WTC11 (cell line): ENCODE data around the gene MUC4.

Source experiments
- ATF2 ChIP-seq: sonication (generic); formaldehyde crosslinking; IDR thresholded peaks from 2 replicates; pipeline ENCODE4 v1.8.1; 2022; ENCODE audit warnings: low read depth, missing genetic modification reagents, borderline replicate concordance
- CREB1 ChIP-seq: sonication (generic); formaldehyde crosslinking; IDR thresholded peaks from 2 replicates; pipeline ENCODE4 v1.8.0; 2023; ENCODE audit warnings: mild to moderate bottlenecking, missing genetic modification reagents
- CTCF ChIP-seq: fragments of 200-600 bp; IDR thresholded peaks from 2 replicates; pipeline ENCODE4 v1.8.0; 2022; ENCODE audit warnings: antibody characterized with exemption
- E2F4 ChIP-seq: sonication (generic); formaldehyde crosslinking; IDR thresholded peaks from 2 replicates; pipeline ENCODE4 v1.8.1; 2022; ENCODE audit warnings: low read depth, mild to moderate bottlenecking, moderate library complexity, missing genetic modification reagents, borderline replicate concordance
- FOXK1 ChIP-seq: sonication (generic); formaldehyde crosslinking; IDR thresholded peaks from 2 replicates; pipeline ENCODE4 v1.8.0; 2022; ENCODE audit warnings: mild to moderate bottlenecking, moderate library complexity, missing genetic modification reagents
- JAZF1 ChIP-seq: fragments of 250-450 bp; sonication (Bioruptor Pico); IDR thresholded peaks from 2 replicates; pipeline ENCODE4 v1.9.0; 2021; ENCODE audit warnings: moderate library complexity, mild to moderate bottlenecking, inconsistent platforms
- NR2C2 ChIP-seq: sonication (generic); formaldehyde crosslinking; IDR thresholded peaks from 2 replicates; pipeline ENCODE4 v1.8.0; 2022; ENCODE audit warnings: mild to moderate bottlenecking, missing genetic modification reagents
- NR3C1 ChIP-seq: sonication (generic); formaldehyde crosslinking; conservative IDR thresholded peaks from 2 replicates; pipeline ENCODE4 v1.8.1; 2023; ENCODE audit warnings: low read depth, mild to moderate bottlenecking, missing genetic modification reagents
- TCF7 ChIP-seq: sonication (generic); formaldehyde crosslinking; IDR thresholded peaks from 2 replicates; pipeline ENCODE4 v1.8.0; 2022; ENCODE audit warnings: mild to moderate bottlenecking, low read depth, missing genetic modification reagents, moderate library complexity
- TEAD1 ChIP-seq: sonication (generic); formaldehyde crosslinking; IDR thresholded peaks from 2 replicates; pipeline ENCODE4 v1.8.0; 2022; ENCODE audit warnings: mild to moderate bottlenecking, missing genetic modification reagents
- ZNF121 ChIP-seq: sonication (generic); formaldehyde crosslinking; IDR thresholded peaks from 2 replicates; pipeline ENCODE4 v1.8.0; 2023; ENCODE audit warnings: missing genetic modification reagents
- ZNF532 ChIP-seq: fragments of 250-450 bp; sonication (Bioruptor Pico); IDR thresholded peaks from 2 replicates; pipeline ENCODE4 v1.9.0; 2021; ENCODE audit warnings: mild to moderate bottlenecking, borderline replicate concordance
- TF ChIP-seq, protein P1 (sequence below): sonication (generic); formaldehyde crosslinking; IDR thresholded peaks from 2 replicates; pipeline ENCODE4 v1.8.1; 2022; ENCODE audit warnings: missing genetic modification reagents, borderline replicate concordance
- TF ChIP-seq, protein P2 (sequence below): fragments of 250-450 bp; sonication (Bioruptor Pico); IDR thresholded peaks from 2 replicates; pipeline ENCODE4 v2.1.2; 2022; ENCODE audit warnings: mild to moderate bottlenecking, moderate library complexity

DNA sequence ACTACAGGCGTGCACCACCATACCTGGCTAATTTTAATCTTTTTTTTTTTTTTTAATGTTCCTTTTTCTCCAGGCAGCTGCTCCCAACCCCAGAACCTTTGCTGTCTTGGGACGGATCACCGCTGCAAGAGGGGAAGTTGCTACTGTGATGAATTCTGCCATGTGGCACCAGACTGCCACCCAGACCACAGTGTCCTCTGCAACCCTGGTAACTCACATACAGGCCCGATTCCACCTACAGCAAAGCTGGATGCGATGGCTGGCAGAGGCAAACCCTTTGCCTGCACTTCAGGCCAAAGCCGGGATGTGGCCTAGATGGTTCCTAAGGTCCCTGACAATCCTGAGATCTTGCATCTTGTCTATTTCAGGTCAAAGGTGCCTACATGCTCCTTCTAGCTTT lies 103.7 kb downstream of the MUC4 start:
- TF ChIP-seq CREB1 (no peak), CTCF (no peak), E2F4 (CRISPR knock-in tag) (no peak), NR2C2 (CRISPR knock-in tag) (no peak), FOXK1 (CRISPR knock-in tag) (no peak), NR3C1 (CRISPR knock-in tag) (no peak), ZNF121 (CRISPR knock-in tag) (no peak), JAZF1 (no peak), ATF2 (no peak), TEAD1 (no peak), ZNF532 (CRISPR knock-in tag) (no peak), TCF7 (CRISPR knock-in tag) (no peak)
- TF ChIP-seq, protein P1, sequence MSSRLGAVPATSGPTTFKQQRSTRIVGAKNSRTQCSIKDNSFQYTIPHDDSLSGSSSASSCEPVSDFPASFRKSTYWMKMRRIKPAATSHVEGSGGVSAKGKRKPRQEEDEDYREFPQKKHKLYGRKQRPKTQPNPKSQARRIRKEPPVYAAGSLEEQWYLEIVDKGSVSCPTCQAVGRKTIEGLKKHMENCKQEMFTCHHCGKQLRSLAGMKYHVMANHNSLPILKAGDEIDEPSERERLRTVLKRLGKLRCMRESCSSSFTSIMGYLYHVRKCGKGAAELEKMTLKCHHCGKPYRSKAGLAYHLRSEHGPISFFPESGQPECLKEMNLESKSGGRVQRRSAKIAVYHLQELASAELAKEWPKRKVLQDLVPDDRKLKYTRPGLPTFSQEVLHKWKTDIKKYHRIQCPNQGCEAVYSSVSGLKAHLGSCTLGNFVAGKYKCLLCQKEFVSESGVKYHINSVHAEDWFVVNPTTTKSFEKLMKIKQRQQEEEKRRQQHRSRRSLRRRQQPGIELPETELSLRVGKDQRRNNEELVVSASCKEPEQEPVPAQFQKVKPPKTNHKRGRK (CRISPR knock-in tag), result no peak
- TF ChIP-seq, protein P2, sequence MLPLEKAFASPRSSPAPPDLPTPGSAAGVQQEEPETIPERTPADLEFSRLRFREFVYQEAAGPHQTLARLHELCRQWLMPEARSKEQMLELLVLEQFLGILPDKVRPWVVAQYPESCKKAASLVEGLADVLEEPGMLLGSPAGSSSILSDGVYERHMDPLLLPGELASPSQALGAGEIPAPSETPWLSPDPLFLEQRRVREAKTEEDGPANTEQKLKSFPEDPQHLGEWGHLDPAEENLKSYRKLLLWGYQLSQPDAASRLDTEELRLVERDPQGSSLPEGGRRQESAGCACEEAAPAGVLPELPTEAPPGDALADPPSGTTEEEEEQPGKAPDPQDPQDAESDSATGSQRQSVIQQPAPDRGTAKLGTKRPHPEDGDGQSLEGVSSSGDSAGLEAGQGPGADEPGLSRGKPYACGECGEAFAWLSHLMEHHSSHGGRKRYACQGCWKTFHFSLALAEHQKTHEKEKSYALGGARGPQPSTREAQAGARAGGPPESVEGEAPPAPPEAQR (CRISPR knock-in tag), result no peak
